H1 (cell line): ENCODE data around the gene SPATA13. TPM values are rescaled to one million over a fixed set of nuclear protein-coding genes. Genes with fewer than 3 reads are reported as not detected.

Experiments
- E2F6 ChIP-seq: IDR thresholded peaks from 2 replicates; pipeline ENCODE4 v1.6.1; 2012; ENCODE audit warnings: inconsistent platforms
- EP300 ChIP-seq, 2 experiments: IDR thresholded peaks; 1 replicate in 1 of 2; 2 replicates in 1 of 2; pipeline ENCODE4 v1.6.1; 2011 to 2012; ENCODE audit warnings: low read depth in 2 of 2, low read length in 2 of 2, mild to moderate bottlenecking in 2 of 2, borderline replicate concordance in 1 of 2, inconsistent platforms in 1 of 2, moderate library complexity in 1 of 2
- HDAC2 ChIP-seq, 2 experiments: fragments of 300-600 bp in 1 of 2; sonication (generic) in 1 of 2; IDR thresholded peaks; 2 replicates each; pipeline ENCODE4 v1.6.1; 2011 to 2012; ENCODE audit warnings: low read depth in 2 of 2, low read length in 2 of 2, mild to moderate bottlenecking in 2 of 2, moderate library complexity in 2 of 2, borderline replicate concordance in 1 of 2, inconsistent platforms in 1 of 2
- NANOG ChIP-seq: IDR thresholded peaks from 2 replicates; pipeline ENCODE4 v1.6.1; 2011; ENCODE audit warnings: low read length, low read depth, mild to moderate bottlenecking, inconsistent platforms; ENCODE audit not compliant: insufficient read depth, poor library complexity, severe bottlenecking
- polyA plus RNA-seq, 7 experiments: library from polyadenylated mRNA; depleted of rRNA in 3 of 7; stranded (reverse) in 5 of 7; unstranded in 2 of 7; fragments of >200 nt in 5 of 7; fragments of 200-250 nt in 2 of 7; gene quantifications; 1 replicate in 5 of 7; 2 replicates in 1 of 7; 4 replicates in 1 of 7; pipeline versions ENCODE4 v1.2.1 to v1.2.3, GENCODE V29; 2011 to 2013; ENCODE audit warnings: missing spikeins in 2 of 7, mixed read lengths in 2 of 7
- total RNA-seq: library from RNA; stranded (reverse); fragmentation: NEBNext Ultra II Directional; extraction: Animal tissue kit (Norgen Biotek cat#: 25700); gene quantifications from 2 replicates; pipeline ENCODE4 v1.2.1, GENCODE V29; 2021

Gene SPATA13
- total and polyA plus RNA-seq, 2 of the 8 experiments (the other 6 are each of a cell fraction or from before 2014, with no cell fraction given), result 12.6 to 30.9 TPM

- no peak for TF ChIP-seq EP300 (IDR thresholded peaks at IDR 0.05; ENCODE audit: borderline replicate concordance in 1 of 2, low read depth in 2 of 2, low read length in 2 of 2)
- TF ChIP-seq HDAC2 (IDR thresholded peaks at IDR 0.05; ENCODE audit: borderline replicate concordance in 1 of 2, low read depth in 2 of 2, low read length in 2 of 2), result no peak
- TF ChIP-seq E2F6, result no peak
- TF ChIP-seq NANOG, result no peak
Measured at GRCh38 chr13:24209138-24209537, 48.6 kb downstream of the SPATA13 start (continued).
